ENCODE data around the gene CLINT1. TPM values are rescaled to one million over a fixed set of nuclear protein-coding genes. Genes with fewer than 3 reads are reported as not detected.

The CLINT1 gene
- total RNA-seq, 2 donors from 2014 or later: 76.3 to 83.6 TPM

DNA sequence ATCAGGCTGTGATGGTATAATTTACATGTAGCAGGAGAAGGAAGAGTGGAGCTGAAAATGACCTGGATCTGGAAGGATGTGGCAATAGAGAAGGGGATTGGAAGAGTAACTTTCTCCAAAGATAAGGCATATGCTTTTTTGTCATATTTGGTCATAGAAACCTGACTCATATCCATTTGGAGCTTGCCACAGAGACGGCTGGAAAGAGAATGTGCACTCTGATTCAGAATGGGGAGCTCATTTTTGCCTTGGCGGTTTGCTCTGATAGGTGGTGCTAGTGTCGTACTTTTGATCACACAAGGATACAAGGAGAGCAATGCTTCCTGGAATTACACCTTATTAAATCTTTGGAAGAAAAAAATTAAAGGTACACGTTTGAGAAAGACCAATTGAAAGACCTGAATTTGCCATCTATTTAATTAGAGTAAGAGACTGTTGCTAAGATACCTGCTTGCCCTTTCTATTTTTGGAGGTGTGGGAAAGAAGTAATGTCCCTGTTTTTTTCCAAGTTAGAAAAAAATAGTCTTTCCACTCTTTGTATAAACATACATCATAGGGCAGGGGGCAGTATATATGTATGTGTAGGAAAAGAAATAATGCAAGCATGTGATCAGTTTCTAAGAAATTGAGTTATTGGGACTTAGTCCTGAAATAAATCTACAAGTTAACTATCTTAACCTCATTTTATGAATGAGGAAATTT lies 110.0 kb downstream of the CLINT1 start:
- H3K27me3 ChIP-seq: no peaks in the 10 kb centered on the region
- H3K4me3 ChIP-seq: no peak overlapping the region
- no peak for DNase-seq (ENCODE audit: low spot score)
- TF ChIP-seq CTCF (IDR thresholded peaks at IDR 0.05): no peak
- no peaks in the 10 kb centered on the region for H3K9me3 ChIP-seq
- peaks cover 0 to 12% of the 10 kb centered on the region in 2 donors for H3K4me1 ChIP-seq
- peaks cover 8% of the 10 kb centered on the region for H3K36me3 ChIP-seq
- H3K27ac ChIP-seq: no peak overlapping the region

DNA sequence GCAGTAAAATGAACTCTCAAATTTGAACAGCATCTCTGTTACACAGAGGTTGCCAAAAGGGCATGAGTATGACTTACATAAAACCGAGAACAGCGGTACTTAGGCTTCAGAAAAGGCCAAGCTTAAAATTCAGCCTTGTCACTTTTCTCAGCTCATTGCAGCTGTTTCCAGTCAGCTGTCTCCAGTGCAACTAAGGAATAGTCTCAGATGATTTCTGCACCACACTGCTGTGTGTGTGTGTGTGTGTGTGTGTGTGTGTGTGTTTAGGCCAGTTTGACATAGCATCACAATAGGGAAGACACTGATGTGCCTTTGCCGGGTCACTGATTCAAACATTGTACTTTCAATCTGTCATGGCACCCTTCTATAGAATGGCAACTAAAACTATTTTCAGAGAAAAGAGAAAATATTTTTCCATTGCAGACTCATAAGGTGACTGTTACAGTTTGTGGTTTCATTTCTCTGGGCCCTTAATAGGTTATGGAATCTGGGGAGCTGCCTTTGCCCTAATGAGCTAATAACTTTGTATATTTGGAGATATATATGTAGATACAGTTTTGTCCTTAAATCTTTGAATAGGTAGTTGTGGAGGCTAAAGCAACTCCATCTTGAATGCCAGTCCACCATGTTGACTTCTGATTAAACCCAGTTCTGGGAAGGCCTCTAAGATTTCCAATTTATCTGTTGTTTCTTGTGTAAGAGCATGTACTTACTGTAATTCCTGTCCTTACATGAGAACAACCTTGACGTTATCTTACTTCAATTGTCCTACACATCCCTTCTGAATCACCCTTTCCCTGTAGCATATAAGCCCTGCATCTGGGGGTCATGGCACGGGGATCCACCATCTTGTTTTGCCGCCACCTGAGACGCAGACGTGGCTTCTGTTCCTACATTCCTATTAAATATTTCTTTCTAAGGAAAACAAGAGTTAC lies 110.9 kb downstream of the CLINT1 start:
- Histone ChIP-seq H3K4me3 (no peak overlapping the region), H3K4me1 (peaks cover 0 to 15% of the 10 kb centered on the region in 2 donors), H3K9me3 (no peaks in the 10 kb centered on the region), H3K27me3 (no peaks in the 10 kb centered on the region), H3K27ac (no peak overlapping the region), H3K36me3 (peaks cover 8% of the 10 kb centered on the region)
- no peak for DNase-seq (ENCODE audit: low spot score)
- no peak for TF ChIP-seq CTCF (IDR thresholded peaks at IDR 0.05)

- no peak for DNase-seq (ENCODE audit: low spot score)
- Histone ChIP-seq H3K27me3 (no peaks in the 10 kb centered on the region), H3K27ac (no peak overlapping the region), H3K4me3 (no peak overlapping the region), H3K36me3 (peaks cover 2% of the 10 kb centered on the region), H3K4me1 (peaks cover 0 to 17% of the 10 kb centered on the region in 2 donors), H3K9me3 (no peaks in the 10 kb centered on the region)
- TF ChIP-seq CTCF (IDR thresholded peaks at IDR 0.05): no peak
Measured at GRCh38 chr5:157747173-157747740, 111.7 kb downstream of the CLINT1 start.

DNA sequence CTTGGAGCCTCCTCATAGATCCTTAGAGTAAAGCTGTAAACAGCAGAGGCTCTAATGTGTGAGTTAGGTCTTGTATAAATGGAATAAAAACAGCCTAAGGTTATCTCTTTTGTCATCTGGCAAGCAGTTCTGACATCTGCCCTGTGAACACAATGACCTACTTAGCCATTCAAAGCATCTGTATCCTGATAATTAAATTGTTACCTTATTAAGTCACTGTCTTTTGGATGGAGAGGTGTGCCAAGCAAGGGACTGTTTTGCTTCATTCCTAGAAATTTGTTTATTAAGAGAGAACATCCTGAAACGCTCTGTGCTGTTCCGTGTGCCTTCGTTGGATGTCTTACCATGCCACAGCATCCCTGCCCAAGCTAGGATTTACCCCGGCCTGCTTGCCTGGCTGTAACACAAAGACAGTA lies 113.9 kb downstream of the CLINT1 start:
- no peaks in the 10 kb centered on the region for H3K27me3 ChIP-seq

More for the DNA sequence above, 113.9 kb downstream of the CLINT1 start:
- H3K4me3 ChIP-seq: peak overlapping the region in 1 of 2 donors; percentile 77
- H3K4me1 ChIP-seq: peaks cover 0 to 17% of the 10 kb centered on the region in 2 donors
- TF ChIP-seq CTCF (IDR thresholded peaks at IDR 0.05): no peak
- H3K27ac ChIP-seq: no peak overlapping the region
- H3K36me3 ChIP-seq: no peaks in the 10 kb centered on the region
- no peak for DNase-seq (ENCODE audit: low spot score)
- no peaks in the 10 kb centered on the region for H3K9me3 ChIP-seq
